WTC11 (cell line): ENCODE data around the gene TDRD9. TPM values are rescaled to one million over a fixed set of nuclear protein-coding genes. Genes with fewer than 3 reads are reported as not detected.
A peak's percentile ranks its signal among the peaks of the same experiment; 100 is the strongest.

Experiments used
- ATAC-seq: fragments of 200-7000 bp; cut with Tn5 transposase; 2 replicates; pipeline ENCODE4 v1.10.0; 2021; ENCODE audit warnings: mild to moderate bottlenecking, moderate library complexity
- CTCF ChIA-PET: fragments of 300-600 bp; sonication (Branson Sonifier 250); formaldehyde crosslinking; loops from one replicate; lab custom pipeline; 2021; ENCODE audit warnings: antibody characterized with exemption; lab: Charles Lee
- POLR2A ChIA-PET: fragments of 350-600 bp; sonication (Branson Sonifier 250); formaldehyde crosslinking; loops from one replicate; lab custom pipeline; 2021; ENCODE audit warnings: antibody characterized with exemption; lab: Charles Lee
- DNase-seq: peaks from one replicate; pipeline ENCODE4 v3.0.0; 2021; ENCODE audit warnings: low spot score
- H3K27ac Mint-ChIP-seq: 2 replicates; pipeline ENCODE4 v1.8.0; 2021; ENCODE audit warnings: mixed read lengths
- H3K27me3 Mint-ChIP-seq: 2 replicates; pipeline ENCODE4 v1.8.0; 2021; ENCODE audit warnings: low read depth, mild to moderate bottlenecking, moderate library complexity, mixed read lengths
- H3K36me3 Mint-ChIP-seq: 2 replicates; pipeline ENCODE4 v1.8.0; 2021; ENCODE audit warnings: mixed read lengths
- H3K4me1 Mint-ChIP-seq: 2 replicates; pipeline ENCODE4 v1.8.0; 2022; ENCODE audit warnings: mixed read lengths
- H3K4me3 Mint-ChIP-seq: 2 replicates; pipeline ENCODE4 v1.8.0; 2021; ENCODE audit warnings: mild to moderate bottlenecking, moderate library complexity, mixed read lengths
- H3K9me3 Mint-ChIP-seq: 2 replicates; pipeline ENCODE4 v1.8.0; 2021; ENCODE audit warnings: mixed read lengths
- ATF2 ChIP-seq: sonication (generic); formaldehyde crosslinking; IDR thresholded peaks from 2 replicates; pipeline ENCODE4 v1.8.1; 2022; ENCODE audit warnings: low read depth, missing genetic modification reagents, borderline replicate concordance
- EMX1 ChIP-seq: fragments of 250-450 bp; sonication (Bioruptor Pico); IDR thresholded peaks from 2 replicates; pipeline ENCODE4 v1.8.0; 2021; ENCODE audit warnings: mild to moderate bottlenecking
- ETV6 ChIP-seq: sonication (generic); formaldehyde crosslinking; IDR thresholded peaks from 2 replicates; pipeline ENCODE4 v1.8.1; 2022; ENCODE audit warnings: mild to moderate bottlenecking, missing genetic modification reagents
- FOXP1 ChIP-seq: sonication (generic); formaldehyde crosslinking; IDR thresholded peaks from 2 replicates; pipeline ENCODE4 v1.8.0; 2022; ENCODE audit warnings: missing genetic modification reagents, mild to moderate bottlenecking, moderate library complexity, borderline replicate concordance
- GABPB1 ChIP-seq: sonication (generic); formaldehyde crosslinking; IDR thresholded peaks from 2 replicates; pipeline ENCODE4 v1.8.1; 2023; ENCODE audit warnings: mild to moderate bottlenecking, missing genetic modification reagents
- KAT7 ChIP-seq: sonication (generic); formaldehyde crosslinking; IDR thresholded peaks from 2 replicates; pipeline ENCODE4 v1.8.1; 2023; ENCODE audit warnings: missing genetic modification reagents, mild to moderate bottlenecking, borderline replicate concordance
- MLX ChIP-seq: sonication (generic); formaldehyde crosslinking; IDR thresholded peaks from 2 replicates; pipeline ENCODE4 v1.8.1; 2023; ENCODE audit warnings: mild to moderate bottlenecking, missing genetic modification reagents, moderate library complexity
- MXD4 ChIP-seq: fragments of 250-450 bp; sonication (Bioruptor Pico); IDR thresholded peaks from 2 replicates; pipeline ENCODE4 v1.8.0; 2021; ENCODE audit warnings: mild to moderate bottlenecking, moderate library complexity, borderline replicate concordance
- RORB ChIP-seq: fragments of 250-450 bp; sonication (Bioruptor Pico); IDR thresholded peaks from 2 replicates; pipeline ENCODE4 v1.9.0; 2021; ENCODE audit warnings: mild to moderate bottlenecking
- SMAD4 ChIP-seq: sonication (generic); formaldehyde crosslinking; IDR thresholded peaks from 2 replicates; pipeline ENCODE4 v1.8.0; 2022; ENCODE audit warnings: mild to moderate bottlenecking, missing genetic modification reagents
- SP1 ChIP-seq: sonication (generic); formaldehyde crosslinking; conservative IDR thresholded peaks from 2 replicates; pipeline ENCODE4 v1.8.1; 2022; ENCODE audit warnings: missing genetic modification reagents
- ZNF263 ChIP-seq: sonication (generic); formaldehyde crosslinking; IDR thresholded peaks from 2 replicates; pipeline ENCODE4 v1.8.1; 2022; ENCODE audit warnings: low read depth, mild to moderate bottlenecking, moderate library complexity, missing genetic modification reagents
- ZNF396 ChIP-seq: fragments of 250-450 bp; sonication (Bioruptor Pico); IDR thresholded peaks from 2 replicates; pipeline ENCODE4 v1.8.0; 2021; ENCODE audit warnings: mild to moderate bottlenecking, moderate library complexity, borderline replicate concordance
- ZSCAN18 ChIP-seq: fragments of 250-450 bp; sonication (Bioruptor Pico); IDR thresholded peaks from 2 replicates; pipeline ENCODE4 v2.1.2; 2022; ENCODE audit warnings: mild to moderate bottlenecking, moderate library complexity
- total RNA-seq: library from RNA; stranded (reverse); gene quantifications from 3 replicates; pipeline ENCODE4 v1.2.3, GENCODE V29; 2021
- TF ChIP-seq, protein P1 (sequence below): sonication (generic); formaldehyde crosslinking; IDR thresholded peaks from 2 replicates; pipeline ENCODE4 v1.8.1; 2022; ENCODE audit warnings: mild to moderate bottlenecking, moderate library complexity, missing genetic modification reagents
- TF ChIP-seq, protein P2 (sequence below): fragments of 250-450 bp; sonication (Bioruptor Pico); conservative IDR thresholded peaks from 2 replicates; pipeline ENCODE4 v1.9.0; 2021; ENCODE audit warnings: mild to moderate bottlenecking
- TF ChIP-seq, protein P3 (sequence below): sonication (generic); formaldehyde crosslinking; IDR thresholded peaks from 2 replicates; pipeline ENCODE4 v1.8.0; 2023; ENCODE audit warnings: missing genetic modification reagents

Gene TDRD9
- total RNA-seq, 1 experiment from 2014 or later: 0.17 TPM

DNA sequence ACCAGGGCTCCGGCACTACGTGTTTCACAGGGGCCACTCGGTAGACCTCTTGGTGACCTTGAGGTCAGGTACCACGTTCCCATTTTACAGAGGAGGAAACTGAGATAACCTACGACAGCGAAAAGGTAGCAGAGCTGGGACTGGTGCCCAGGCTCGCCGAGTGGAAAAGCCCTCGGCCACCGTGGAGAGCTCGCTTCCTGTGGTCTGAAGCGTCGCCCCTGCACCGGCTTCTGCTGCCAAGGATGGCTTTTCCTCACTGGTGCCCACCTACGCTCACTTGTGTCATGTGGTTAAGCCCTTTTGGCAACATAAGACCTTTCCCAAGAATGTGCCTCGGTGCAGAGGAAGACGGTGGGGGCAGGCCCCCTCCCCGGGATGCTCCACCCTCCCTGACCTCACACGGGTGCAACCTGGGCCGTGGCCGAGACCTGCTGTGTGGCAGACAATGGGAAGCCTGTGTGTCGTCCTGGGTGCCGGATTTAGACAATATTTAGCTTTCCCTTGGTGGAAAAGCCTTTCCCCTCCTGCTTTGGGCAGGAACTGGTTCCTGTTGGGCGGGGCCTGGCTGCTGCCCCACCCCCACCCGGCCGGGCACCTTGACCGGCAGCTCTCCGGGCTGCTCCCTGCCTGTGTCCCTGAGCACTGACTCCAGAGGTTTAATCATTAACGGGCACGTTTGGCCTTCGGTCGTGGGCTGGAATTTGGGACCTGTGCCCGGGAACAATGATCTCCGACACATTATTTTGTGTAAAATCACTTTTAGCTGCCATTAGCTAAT, 48.5 kb upstream of the TDRD9 start:
- ATAC-seq: peak; percentile 92
- Mint-ChIP-seq H3K9me3 (no peaks in the 10 kb centered on the region), H3K27me3 (no peaks in the 10 kb centered on the region), H3K36me3 (no peaks in the 10 kb centered on the region)
- TF ChIP-seq FOXP1 (0 out of 2 replicates have a peak, but pooled peaks have one; percentile 18), SMAD4 (CRISPR knock-in tag) (no peak), ZNF396 (CRISPR knock-in tag) (no peak), SP1 (CRISPR knock-in tag) (0 out of 2 replicates have a peak, but pooled peaks have one; percentile 16), RORB (CRISPR knock-in tag) (no peak), ZSCAN18 (CRISPR knock-in tag) (no peak), EMX1 (CRISPR knock-in tag) (no peak), ETV6 (CRISPR knock-in tag) (0 out of 2 replicates have a peak, but pooled peaks have one; percentile 24), GABPB1 (peak; percentile 50; the same call in 1 of the 2 replicates)
- TF ChIP-seq, protein P1, sequence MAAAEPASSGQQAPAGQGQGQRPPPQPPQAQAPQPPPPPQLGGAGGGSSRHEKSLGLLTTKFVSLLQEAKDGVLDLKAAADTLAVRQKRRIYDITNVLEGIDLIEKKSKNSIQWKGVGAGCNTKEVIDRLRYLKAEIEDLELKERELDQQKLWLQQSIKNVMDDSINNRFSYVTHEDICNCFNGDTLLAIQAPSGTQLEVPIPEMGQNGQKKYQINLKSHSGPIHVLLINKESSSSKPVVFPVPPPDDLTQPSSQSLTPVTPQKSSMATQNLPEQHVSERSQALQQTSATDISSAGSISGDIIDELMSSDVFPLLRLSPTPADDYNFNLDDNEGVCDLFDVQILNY (CRISPR knock-in tag): no peak
- TF ChIP-seq, all 79 proteins: peak for 4
- Mint-ChIP-seq H3K27ac (peak overlapping the region; percentile 12; the same call in 1 of the 2 replicates), H3K4me1 (peaks cover 20% of the 10 kb centered on the region), H3K4me3 (no peak overlapping the region)
- ChIA-PET POLR2A (no interaction called here), CTCF (interaction anchor here (0.6 to 6.3 kb wide), 9 partner anchors 21 to 889 kb away, joined by 3 to 87 read pairs (median 4); no protein-coding TSS in a partner anchor)
- peak; percentile 40 for DNase-seq

DNA sequence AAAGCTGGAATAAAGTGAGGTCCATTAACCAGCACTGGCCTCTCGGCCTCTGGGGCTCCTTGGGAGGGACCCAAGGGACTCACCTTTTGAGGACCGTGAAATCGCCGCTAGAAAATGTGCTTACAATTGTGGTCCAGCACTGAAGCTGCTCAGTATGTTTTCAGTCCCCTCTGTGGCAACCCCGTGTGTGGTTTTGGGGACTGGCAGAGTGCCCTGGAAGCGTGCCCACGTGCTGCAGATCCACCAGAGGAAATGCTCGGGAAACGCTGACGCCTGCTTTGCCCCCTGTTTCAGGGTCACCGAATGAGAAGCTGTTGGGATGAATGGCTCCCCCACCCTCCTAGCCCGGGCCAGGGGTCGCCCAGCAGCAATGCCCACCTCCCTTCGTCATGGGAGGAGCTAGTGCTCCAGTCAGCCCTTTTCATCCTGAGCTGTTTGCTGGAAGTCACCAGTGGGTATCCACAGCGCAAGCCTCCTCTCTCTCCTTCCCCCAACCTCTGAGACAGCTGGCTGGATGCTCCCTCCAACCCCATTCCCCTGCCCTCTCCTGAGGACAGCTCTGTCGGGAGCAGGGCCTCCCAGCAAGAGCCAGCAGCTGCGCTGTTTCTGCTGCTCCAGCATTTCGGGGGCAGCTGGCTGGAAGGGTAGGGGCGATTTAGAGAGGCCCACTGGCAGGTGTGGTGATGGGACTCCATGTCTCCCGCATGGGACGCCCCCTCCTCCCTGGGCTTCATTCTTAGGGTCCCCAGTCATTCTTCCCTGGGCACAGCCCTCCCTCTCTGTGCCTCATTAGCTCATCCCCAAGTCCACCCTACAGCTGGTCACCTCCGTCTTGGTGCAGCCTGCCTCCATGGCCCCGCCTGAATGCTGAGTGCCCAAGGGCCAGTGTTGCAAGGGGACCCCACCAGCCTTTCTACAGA, 47.6 kb upstream of the TDRD9 start:
- H3K36me3 Mint-ChIP-seq: no peaks in the 10 kb centered on the region
- DNase-seq: no peak
- ATAC-seq: no peak
- TF ChIP-seq KAT7 (no peak), SP1 (CRISPR knock-in tag) (no peak), MLX (no peak), ZNF396 (CRISPR knock-in tag) (no peak), MXD4 (CRISPR knock-in tag) (no peak), ZNF263 (no peak), ATF2 (CRISPR knock-in tag) (no peak)
- TF ChIP-seq, protein P2, sequence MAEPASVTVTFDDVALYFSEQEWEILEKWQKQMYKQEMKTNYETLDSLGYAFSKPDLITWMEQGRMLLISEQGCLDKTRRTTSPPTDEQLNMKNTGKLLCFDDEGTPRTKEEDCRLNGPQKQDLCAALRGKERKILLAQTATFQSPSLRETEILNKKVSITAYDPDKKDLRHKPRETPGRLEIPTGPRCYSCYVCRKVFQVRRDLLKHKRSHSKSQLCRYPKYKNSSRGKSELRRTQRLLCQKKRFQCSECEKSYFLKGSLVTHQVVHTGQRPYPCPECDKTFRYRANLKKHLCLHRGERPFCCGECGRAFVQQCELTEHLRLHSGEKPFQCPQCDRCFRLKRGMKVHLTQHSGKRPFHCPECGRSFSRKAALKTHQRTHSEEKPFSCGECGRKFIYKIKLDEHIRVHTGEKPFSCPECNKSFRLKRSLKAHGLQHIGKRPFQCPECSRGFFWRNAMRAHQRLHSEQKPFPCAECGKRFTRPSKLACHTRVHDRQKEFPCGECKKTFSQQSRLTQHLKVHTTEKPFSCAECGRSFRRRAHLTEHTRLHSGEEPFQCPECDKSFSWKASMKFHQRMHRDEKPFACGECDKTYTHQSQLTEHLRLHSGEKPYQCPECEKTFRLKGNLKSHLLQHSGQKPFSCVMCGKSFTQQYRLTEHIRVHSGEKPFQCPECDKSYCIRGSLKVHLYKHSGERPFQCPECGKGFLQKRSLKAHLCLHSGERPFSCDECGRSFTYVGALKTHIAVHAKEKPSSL (CRISPR knock-in tag): no peak
- TF ChIP-seq, protein P3, sequence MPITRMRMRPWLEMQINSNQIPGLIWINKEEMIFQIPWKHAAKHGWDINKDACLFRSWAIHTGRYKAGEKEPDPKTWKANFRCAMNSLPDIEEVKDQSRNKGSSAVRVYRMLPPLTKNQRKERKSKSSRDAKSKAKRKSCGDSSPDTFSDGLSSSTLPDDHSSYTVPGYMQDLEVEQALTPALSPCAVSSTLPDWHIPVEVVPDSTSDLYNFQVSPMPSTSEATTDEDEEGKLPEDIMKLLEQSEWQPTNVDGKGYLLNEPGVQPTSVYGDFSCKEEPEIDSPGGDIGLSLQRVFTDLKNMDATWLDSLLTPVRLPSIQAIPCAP (CRISPR knock-in tag): no peak
- CTCF ChIA-PET: interaction anchor here (0.5 to 6.3 kb wide), 10 partner anchors 13 to 888 kb away, joined by 3 to 87 read pairs (median 4); no protein-coding TSS in a partner anchor
- H3K9me3 Mint-ChIP-seq: no peaks in the 10 kb centered on the region
- no peak overlapping the region for H3K27ac Mint-ChIP-seq
- H3K4me3 Mint-ChIP-seq: no peak overlapping the region
- H3K27me3 Mint-ChIP-seq: no peaks in the 10 kb centered on the region
- peaks cover 20% of the 10 kb centered on the region for H3K4me1 Mint-ChIP-seq
- POLR2A ChIA-PET: interaction anchor here (1.5 kb wide), 1 partner anchor 8 kb away, joined by 4 read pairs; no protein-coding TSS in a partner anchor
